IPS DF 6.9 (cell line): Measurements from ENCODE around the gene ZC3H14.

Source experiments
- DNase-seq: peaks from one replicate; pipeline ENCODE4 v3.0.0-alpha.2; 2013; ENCODE audit warnings: low read depth, low spot score
- H3K27ac ChIP-seq: one replicate; pipeline ENCODE4 v1.5.1; 2013; ENCODE audit warnings: low read length, control low read depth
- H3K27me3 ChIP-seq: 2 replicates; pipeline ENCODE4 v1.6.1; 2013; ENCODE audit warnings: mild to moderate bottlenecking, low read length; ENCODE audit not compliant: control insufficient read depth, insufficient read depth
- H3K36me3 ChIP-seq: 2 replicates; pipeline ENCODE4 v1.6.1; 2013; ENCODE audit warnings: low read length; ENCODE audit not compliant: control insufficient read depth, insufficient read depth
- H3K4me1 ChIP-seq: 2 replicates; pipeline ENCODE4 v1.6.1; 2013; ENCODE audit warnings: low read length; ENCODE audit not compliant: control insufficient read depth, insufficient read depth
- H3K4me3 ChIP-seq: 2 replicates; pipeline ENCODE4 v1.5.1; 2013; ENCODE audit warnings: mild to moderate bottlenecking, low read length
- H3K9me3 ChIP-seq: 2 replicates; pipeline ENCODE4 v1.6.1; 2013; ENCODE audit warnings: low read length, inconsistent platforms; ENCODE audit not compliant: control insufficient read depth, insufficient read depth
- WGBS: extraction: QIAGEN DNeasy Blood & Tissue Kit; methylation state at CpG from one replicate; pipeline ENCODE4 v1.1.7; 2013; ENCODE audit warnings: mixed read lengths, missing lambda C conversion rate; ENCODE audit not compliant: insufficient read length, insufficient coverage; 5-methylcytosine and 5-hydroxymethylcytosine counted together

Gene ZC3H14

DNA sequence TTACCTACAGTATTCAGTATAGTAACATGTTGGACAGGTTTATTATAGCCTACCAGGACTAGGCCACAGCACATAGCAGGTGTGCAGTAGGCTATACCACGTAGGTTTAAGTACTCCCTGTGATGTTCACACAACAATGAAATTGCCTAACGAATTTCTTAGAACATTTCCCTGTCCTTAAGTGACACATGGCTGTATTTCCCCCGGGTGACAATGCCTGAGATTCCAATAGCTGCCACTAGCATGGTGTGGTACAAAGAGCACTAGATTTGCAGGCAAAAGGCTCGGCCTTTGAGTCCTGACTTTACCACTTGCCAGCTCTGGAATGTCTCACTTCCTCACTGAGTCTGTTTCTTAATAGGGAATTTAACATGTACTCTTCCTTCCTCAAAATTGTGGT lies 27.7 kb upstream of the ZC3H14 start:
- peaks cover 2% of the 10 kb centered on the region; the same call in 1 of the 2 replicates for H3K4me1 ChIP-seq
- H3K4me3 ChIP-seq, result no peak overlapping the region
- H3K36me3 ChIP-seq, result no peaks in the 10 kb centered on the region; the same call in 1 of the 2 replicates
- no peaks in the 10 kb centered on the region for H3K27me3 ChIP-seq
- WGBS, result no CpG with 5 or more reads among the region's 4 CpGs
- DNase-seq, result no peak
- no peak overlapping the region for H3K27ac ChIP-seq
- H3K9me3 ChIP-seq, result no peaks in the 10 kb centered on the region

DNA sequence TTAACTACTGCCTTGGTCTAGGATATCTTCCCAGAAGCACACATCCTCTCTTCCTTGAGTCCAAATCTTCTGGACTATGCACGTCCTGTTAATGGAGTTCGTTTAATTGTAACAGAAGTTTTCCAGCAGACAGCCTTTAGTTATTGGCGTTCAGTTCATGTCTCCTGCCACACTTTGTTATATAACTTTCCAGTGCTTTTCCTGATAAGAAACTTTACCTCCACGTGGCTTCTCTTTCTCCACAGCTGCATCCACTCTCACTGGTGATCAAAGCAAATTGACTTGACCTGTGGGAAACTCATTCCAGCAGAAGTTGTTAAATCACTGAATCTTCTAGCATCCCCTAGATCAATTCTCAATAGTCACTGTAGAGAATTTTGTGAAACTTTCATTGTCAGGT lies 27.0 kb upstream of the ZC3H14 start:
- Histone ChIP-seq H3K27me3 (no peaks in the 10 kb centered on the region), H3K4me1 (peaks cover 2% of the 10 kb centered on the region; the same call in 1 of the 2 replicates), H3K27ac (no peak overlapping the region), H3K9me3 (no peaks in the 10 kb centered on the region), H3K4me3 (no peak overlapping the region), H3K36me3 (no peaks in the 10 kb centered on the region; the same call in 1 of the 2 replicates)
- no peak for DNase-seq
- no CpG with 5 or more reads among the region's 4 CpGs for WGBS

DNA sequence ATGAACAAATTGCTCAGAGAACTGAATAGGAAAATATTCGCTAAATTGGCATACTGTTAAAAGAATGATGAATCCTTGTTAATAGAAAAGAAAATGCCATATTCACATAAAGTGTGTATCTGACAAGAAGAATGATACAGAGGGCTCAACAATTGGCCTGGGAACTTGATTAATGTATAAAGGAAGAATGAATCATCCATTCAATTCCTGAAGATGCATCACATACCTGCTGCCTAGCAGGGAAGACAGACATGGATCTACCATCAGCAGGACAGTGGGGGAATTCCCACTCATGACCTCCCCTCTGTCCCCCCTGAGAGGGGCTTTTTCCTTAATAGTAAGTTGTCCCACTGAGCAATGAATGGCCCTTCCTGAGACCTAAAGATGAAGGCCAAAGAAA lies 21.5 kb upstream of the ZC3H14 start:
- WGBS, result no CpG with 5 or more reads among the region's 1 CpG
- Histone ChIP-seq H3K4me1 (no peaks in the 10 kb centered on the region), H3K36me3 (no peaks in the 10 kb centered on the region), H3K4me3 (no peak overlapping the region), H3K27ac (no peak overlapping the region), H3K27me3 (no peaks in the 10 kb centered on the region), H3K9me3 (no peaks in the 10 kb centered on the region)
- DNase-seq, result no peak

DNA sequence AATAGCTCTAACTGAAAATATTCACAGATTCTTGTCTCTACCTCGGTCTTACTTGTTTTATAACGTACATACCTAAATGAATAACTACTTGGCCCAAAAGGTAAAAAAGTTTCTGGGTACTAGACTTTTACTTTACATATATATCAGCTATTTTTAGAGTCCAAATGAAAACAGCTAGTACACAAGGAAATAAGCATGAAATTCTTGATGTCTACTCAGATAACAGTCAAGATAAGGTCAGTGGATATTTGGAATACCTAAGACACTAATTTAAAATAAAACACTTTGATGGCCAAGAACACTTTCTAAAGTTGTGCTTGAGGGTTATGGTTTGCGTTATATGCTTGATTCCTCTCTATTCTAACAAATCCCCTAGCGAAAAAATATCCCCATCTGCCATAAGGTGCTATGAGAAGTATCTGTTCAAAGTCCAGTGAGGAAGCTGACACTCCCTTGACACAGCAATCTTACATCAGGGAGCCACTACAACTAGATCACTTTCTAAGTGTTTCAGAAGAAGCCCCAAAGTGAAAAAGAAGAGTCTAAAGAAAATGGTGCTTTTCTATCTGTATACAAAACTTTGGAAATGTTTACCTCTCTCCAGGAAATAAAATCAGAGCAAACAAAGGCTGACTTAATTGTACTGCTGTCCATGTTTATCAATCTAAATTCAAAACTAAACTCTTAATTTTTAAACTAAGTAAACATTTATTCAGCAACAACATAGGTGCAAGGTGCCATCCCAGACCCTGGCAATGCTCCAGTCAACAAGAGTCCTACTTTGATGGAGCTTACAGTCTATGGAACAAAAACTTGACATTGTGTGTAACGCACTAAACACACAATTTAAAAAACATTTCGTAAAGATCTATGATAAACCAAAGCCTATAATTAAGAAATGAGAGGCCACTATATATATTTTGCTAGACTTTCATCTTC lies 19.7 kb upstream of the ZC3H14 start:
- Histone ChIP-seq H3K9me3 (no peaks in the 10 kb centered on the region), H3K36me3 (no peaks in the 10 kb centered on the region; the same call in 1 of the 2 replicates), H3K4me3 (no peak overlapping the region), H3K27ac (no peak overlapping the region), H3K27me3 (no peaks in the 10 kb centered on the region), H3K4me1 (no peaks in the 10 kb centered on the region)
- WGBS, result no CpG with 5 or more reads among the region's 6 CpGs
- DNase-seq, result no peak

DNA sequence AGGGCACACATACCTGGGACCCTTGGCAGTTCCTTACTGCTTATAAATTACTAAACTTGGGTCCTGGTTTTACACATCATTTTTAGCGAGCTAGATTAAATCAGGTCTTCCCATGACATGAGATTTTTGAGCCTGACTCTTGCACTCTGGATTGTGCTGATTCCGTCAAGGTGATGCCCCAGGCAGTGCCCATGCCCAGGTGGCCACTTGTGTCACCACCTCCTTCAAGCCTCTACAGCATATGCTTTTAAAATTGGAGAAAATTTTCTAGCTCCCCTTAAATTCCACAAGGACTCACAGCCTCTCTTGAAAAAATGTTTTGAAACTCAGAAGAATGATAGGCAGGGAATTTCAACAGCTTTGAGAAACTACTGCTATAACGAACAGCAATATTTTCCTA lies 17.6 kb upstream of the ZC3H14 start:
- Histone ChIP-seq H3K27ac (no peak overlapping the region), H3K27me3 (no peaks in the 10 kb centered on the region), H3K4me3 (no peak overlapping the region), H3K4me1 (no peaks in the 10 kb centered on the region), H3K36me3 (no peaks in the 10 kb centered on the region; the same call in 1 of the 2 replicates), H3K9me3 (no peaks in the 10 kb centered on the region)
- WGBS, result no CpG with 5 or more reads among the region's 3 CpGs
- no peak for DNase-seq

DNA sequence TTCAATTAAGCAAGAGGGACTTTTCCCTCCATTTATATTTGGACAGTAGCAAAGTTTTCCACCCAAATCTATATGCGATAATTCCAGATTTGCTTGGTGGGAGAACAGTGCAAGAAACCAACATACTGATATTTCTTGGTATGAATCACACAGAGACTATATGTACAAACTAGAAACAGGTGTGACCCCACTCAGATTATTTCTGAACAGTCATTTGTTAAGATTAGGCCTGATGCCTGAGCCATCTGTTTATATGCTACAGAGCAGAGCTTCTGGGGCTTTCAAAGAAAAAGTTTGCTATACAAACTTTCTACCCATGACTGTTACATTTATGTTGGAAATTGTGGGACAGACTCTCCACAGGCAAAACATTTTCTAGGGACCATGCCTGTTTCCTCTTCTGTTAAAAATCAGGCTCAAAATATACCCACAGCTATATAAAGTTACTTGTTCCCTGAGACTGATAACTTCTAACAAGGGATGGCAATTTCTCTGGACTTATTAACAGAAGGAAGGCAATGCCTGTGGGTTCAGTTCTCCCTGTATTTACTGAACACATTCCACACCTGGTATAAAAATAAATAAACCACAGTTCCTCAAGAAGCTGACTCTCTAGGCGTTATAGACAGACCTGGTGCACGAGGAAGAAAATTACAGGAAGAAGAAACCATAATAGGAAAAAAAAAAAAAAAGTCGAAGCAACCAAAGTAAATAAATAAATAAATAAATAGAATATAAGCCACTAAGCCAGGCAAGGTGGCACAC lies 16.0 kb upstream of the ZC3H14 start:
- Histone ChIP-seq H3K4me3 (no peak overlapping the region), H3K9me3 (no peaks in the 10 kb centered on the region), H3K36me3 (no peaks in the 10 kb centered on the region; the same call in 1 of the 2 replicates), H3K27ac (no peak overlapping the region), H3K4me1 (no peaks in the 10 kb centered on the region; the same call in 1 of the 2 replicates), H3K27me3 (no peaks in the 10 kb centered on the region)
- DNase-seq, result no peak
- WGBS, result no CpG with 5 or more reads among the region's 4 CpGs

DNA sequence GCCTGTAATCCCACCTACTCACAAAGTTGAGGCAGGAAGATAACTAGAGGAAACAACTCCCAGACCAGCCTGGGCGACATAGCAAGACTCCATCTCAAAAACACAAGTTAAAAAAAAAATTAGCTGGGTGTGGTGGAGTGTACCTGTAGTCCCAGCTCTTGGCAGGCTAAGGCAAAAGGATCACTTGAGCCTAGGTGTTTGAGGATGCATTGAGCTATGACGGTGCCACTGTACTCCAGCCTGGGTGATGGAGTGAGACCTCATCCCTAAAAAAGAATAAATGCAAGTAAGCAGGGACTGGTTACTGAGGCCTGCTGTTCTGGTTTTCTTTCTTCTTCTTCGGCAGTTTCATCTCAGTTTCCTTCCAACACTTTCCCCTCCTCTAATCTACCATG lies 15.5 kb upstream of the ZC3H14 start:
- Histone ChIP-seq H3K27ac (no peak overlapping the region), H3K9me3 (no peaks in the 10 kb centered on the region), H3K36me3 (no peaks in the 10 kb centered on the region; the same call in 1 of the 2 replicates), H3K27me3 (no peaks in the 10 kb centered on the region), H3K4me3 (no peak overlapping the region), H3K4me1 (no peaks in the 10 kb centered on the region; the same call in 1 of the 2 replicates)
- no peak for DNase-seq
- no CpG with 5 or more reads among the region's 3 CpGs for WGBS

DNA sequence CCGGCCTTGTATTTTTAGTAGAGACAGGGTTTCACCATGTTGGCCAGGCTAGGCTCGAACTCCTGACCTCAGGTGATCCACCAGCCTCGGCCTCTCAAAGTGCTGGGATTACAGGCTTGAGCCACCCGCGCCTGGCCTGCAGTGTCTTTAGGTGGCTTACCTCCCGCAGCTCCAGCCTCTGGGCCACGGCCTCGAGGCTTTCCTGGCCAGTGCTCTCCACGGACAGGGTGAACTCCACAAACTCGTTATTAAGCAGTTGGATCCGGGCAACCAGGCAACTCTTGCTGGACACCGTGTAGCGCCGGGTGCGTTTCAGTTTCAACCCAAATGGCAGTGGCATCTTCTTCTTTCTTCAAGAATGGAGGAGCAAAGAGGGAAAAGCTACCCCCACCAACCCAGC lies 12.8 kb upstream of the ZC3H14 start:
- no peaks in the 10 kb centered on the region; the same call in 1 of the 2 replicates for H3K4me1 ChIP-seq
- no CpG with 5 or more reads among the region's 15 CpGs for WGBS

DNA sequence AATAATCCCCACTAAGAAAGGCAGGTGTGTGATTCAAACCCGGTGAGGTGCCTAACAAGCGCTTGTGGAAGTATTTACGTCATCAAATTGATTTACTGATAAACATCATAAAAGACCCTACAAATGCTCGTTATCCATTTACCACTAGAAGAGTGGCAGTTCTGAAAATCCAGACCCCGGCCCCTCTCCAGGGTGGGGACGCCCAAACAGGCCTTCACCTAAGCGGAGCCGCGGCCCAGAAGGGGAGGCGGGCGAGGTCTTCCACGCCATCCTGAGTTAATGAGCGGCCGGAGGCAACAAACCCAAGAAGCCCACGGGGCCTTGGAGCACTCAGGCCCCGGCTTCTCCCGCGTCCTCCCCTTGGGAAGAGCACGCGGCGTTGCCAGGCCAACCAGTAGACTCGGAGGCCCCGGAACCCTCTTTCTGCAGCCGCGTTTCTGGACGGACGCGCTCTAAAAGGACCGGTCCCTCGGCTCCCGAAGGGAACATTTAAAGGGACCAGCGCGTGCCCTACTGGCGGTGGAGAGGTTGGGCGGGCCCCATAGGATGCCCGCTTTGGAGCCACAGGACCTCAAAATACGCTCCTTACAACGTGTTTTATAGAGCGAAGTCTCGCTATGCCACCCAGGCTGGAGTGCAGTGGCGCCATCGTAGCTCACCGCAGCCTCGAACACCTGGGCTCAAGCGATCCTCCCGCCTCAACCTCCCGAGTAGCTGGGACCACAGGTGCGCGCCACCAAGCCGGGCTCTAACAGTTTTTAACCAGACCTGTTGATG lies 11.6 kb upstream of the ZC3H14 start:
- no peak overlapping the region for H3K27ac ChIP-seq

More for the DNA sequence above, 12.8 kb upstream of the ZC3H14 start:
- Histone ChIP-seq H3K27me3 (no peaks in the 10 kb centered on the region), H3K27ac (no peak overlapping the region), H3K4me3 (no peak overlapping the region), H3K36me3 (no peaks in the 10 kb centered on the region; the same call in 1 of the 2 replicates), H3K9me3 (no peaks in the 10 kb centered on the region)
- no peak for DNase-seq

More for the DNA sequence above, 11.6 kb upstream of the ZC3H14 start:
- Histone ChIP-seq H3K9me3 (no peaks in the 10 kb centered on the region), H3K27me3 (no peaks in the 10 kb centered on the region), H3K4me3 (peak overlapping the region; percentile 78; the same call in 1 of the 2 replicates), H3K36me3 (no peaks in the 10 kb centered on the region; the same call in 1 of the 2 replicates), H3K4me1 (peaks cover 2% of the 10 kb centered on the region; the same call in 1 of the 2 replicates)
- no peak for DNase-seq
- WGBS, result no CpG with 5 or more reads among the region's 50 CpGs
